T follicular helper cell (primary cell): ENCODE results near the gene FIBP.

Experiments
- DNase-seq: peaks from one replicate; pipeline ENCODE4 v3.0.0-alpha.2; 2020; ENCODE audit warnings: low read depth
- total RNA-seq, 2 experiments: gene quantifications; one replicate each; lab custom pipeline; 2026; lab: John Stamatoyannopoulos, UW

The FIBP gene
- 34.0 to 57.0 reads per million in 2 experiments for total RNA-seq

GRCh38 chr11:65888163-65888814 is at the start of gene FIBP:
Gene FIBP, minus strand, starts transcription at chr11:65888471. Its CDS starts 53 bp downstream, at chr11:65888418.
- peak; percentile 94 for DNase-seq

DNA sequence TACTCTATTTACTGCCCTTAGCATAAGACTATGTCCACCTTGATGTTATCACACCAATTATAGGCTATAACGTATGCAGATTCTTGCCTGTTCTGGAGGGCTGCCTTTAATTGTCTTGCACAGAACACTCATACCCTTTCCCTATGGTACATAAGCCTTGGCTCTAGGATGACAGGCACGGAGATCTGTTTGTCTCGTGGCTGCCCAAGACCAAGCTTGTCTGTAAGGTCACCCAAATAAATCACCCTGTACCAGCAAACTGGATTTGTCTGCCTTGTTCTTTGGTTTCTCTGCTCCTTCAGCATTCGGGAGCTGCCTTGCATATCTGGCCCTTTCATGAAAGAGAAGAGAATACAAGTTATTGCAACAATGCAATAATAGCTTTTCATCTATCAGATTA is 49.5 kb upstream of the FIBP start:
- DNase-seq: no peak

- no peak for DNase-seq
Measured at GRCh38 chr11:65934014-65934413, 45.7 kb upstream of the FIBP start.

GRCh38 chr11:65932558-65932919 is 44.3 kb upstream of the FIBP start:
- DNase-seq: no peak

DNA sequence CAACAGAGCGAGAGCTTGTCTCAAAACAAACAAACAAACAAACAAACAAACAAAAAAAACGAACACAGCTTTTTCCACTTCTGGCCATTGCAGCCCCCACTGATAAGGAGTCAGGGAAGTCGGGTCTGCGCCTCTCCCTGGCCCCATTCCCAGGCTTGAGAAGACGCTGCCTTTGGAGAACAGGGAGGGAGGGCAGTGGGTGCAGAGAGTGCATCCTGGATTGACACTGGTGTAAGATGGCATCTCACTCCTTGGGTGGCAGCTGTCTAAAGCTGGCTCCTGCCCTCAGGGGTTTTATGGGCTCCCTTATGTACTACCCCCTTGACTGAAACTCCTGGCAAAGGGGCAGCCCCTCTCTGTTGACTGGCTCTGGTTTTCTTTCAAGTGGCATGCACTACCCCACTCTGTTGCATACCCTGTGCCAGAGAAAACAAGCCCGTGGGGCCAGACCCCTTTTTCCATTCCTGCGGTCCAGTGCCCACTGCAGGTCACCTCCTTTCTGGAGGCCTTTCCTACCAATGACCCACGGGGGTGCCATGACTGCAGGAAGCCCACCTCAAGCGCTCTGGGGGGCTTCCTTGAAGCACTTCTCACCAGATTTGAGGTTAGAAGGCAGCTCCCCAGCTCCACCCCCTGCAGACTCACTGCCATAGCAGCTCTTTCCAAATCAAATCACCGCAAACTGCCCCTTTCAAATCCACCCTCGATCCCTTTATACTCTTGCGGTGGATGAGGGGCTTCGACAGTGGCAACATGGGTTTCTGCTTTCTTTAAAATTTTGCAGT is 43.7 kb upstream of the FIBP start:
- no peak for DNase-seq

GRCh38 chr11:65928667-65929066 is 40.4 kb upstream of the FIBP start:
- DNase-seq: no peak

DNA sequence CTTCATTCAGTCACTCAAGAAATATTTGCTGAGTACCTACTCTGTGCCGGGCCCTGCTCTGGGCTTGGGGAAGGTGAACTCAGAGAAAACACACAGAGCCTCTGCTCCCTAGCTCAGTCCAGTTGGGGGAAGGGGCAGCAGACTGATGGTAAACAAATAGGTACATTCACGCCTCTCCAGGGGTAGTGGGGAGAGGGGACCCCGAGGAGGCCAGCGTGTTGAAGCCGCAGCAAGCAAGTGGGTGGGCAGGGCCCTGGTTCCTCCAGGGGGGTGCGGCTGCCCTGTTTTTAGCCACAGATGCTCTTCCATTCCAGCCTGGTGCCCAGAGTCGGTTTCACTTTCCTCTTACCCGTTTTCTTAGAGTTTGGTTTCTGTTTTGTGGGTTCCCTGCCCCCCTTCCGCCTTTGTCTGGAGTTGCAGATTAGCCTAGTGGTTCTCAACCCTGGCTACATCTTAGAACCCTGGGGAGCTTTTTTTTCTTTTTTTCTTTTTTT is 39.7 kb upstream of the FIBP start:
- DNase-seq: peak; percentile 65

- no peak for DNase-seq
Measured at GRCh38 chr11:65925397-65925796, 37.1 kb upstream of the FIBP start.

GRCh38 chr11:65922565-65922964 is 34.3 kb upstream of the FIBP start:
- DNase-seq: no peak

GRCh38 chr11:65921876-65922275 is 33.6 kb upstream of the FIBP start:
- no peak for DNase-seq

DNA sequence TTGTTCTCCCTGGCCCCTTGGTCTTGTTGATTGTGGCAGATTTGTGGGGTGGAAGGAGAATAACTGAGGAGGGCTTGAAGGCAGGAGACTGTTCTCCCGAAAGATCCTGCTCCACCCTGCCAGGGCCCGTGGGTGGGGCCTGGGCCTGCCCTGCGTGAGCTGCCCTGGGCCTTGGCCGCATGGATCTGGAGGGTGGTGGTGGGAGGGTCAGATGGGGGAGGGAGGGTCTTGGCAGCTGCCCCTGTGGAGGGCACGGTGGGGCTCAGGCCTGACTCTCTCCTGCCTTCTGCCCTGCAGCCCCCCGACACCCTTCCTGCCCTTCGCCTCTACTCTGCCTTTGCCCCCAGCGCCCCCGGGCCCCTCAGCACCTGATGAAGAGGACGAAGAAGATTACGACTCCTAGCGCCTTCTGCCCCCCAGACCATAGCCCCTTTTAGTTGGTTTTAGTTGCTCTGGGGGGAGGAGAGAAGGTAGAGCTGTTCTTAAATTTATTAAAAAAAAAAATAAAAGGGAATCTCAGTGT is 32.8 kb upstream of the FIBP start:
- DNase-seq: no peak

DNA sequence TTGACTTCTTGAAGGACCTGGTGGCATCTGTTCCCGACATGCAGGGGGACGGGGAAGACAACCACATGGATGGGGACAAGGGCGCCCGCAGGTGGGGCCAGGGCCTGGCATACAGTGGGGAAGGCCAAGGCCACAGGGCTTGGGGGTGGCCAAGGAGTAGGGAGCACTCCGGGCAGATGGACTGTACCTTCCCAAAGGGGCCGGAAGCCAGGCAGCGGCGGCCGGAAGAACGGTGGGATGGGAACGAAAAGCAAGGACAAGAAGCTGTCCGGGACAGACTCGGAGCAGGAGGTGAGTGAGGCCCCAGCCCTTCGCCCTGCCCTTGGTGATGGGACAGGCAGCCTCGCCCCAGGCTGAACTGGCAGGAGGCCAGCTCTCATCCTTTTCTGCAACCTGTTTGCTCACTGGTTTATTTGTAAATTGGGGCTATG is 32.1 kb upstream of the FIBP start:
- no peak for DNase-seq

GRCh38 chr11:65919573-65920371 is 31.5 kb upstream of the FIBP start:
- peak; percentile 44 for DNase-seq

DNA sequence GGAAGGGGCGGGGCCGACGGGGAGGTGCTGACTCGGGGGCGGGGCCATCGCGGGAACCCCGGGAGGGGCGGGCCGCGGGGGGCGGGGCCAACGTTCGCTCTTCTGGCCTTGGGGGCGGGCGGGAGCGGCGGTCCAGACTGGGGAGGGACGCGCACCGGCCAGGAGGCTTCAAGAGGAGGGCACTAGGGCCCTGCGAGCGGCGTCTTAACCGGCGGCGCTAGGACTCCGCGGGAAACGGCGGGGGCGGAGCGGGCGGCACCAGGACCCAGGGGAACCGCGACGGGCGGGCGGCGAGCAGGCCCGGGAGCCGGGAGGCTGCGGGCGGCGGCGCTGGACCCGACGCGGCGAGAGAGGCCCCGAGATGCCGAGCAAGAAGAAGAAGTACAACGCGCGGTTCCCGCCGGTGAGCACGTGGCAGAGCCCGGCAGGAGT is 30.9 kb upstream of the FIBP start, which contains the start of gene DRAP1:
DRAP1 (plus strand) TSS at position 286 of the 432 bp plus-strand sequence; CDS start at position 362, 76 bp downstream.
- peak; percentile 99 for DNase-seq

- DNase-seq: no peak
Measured at GRCh38 chr11:65918211-65919140, 30.2 kb upstream of the FIBP start, which contains the start of gene C11orf68. Gene C11orf68, minus strand, starts transcription at chr11:65919062. Its CDS starts 31 bp downstream, at chr11:65919031.

DNA sequence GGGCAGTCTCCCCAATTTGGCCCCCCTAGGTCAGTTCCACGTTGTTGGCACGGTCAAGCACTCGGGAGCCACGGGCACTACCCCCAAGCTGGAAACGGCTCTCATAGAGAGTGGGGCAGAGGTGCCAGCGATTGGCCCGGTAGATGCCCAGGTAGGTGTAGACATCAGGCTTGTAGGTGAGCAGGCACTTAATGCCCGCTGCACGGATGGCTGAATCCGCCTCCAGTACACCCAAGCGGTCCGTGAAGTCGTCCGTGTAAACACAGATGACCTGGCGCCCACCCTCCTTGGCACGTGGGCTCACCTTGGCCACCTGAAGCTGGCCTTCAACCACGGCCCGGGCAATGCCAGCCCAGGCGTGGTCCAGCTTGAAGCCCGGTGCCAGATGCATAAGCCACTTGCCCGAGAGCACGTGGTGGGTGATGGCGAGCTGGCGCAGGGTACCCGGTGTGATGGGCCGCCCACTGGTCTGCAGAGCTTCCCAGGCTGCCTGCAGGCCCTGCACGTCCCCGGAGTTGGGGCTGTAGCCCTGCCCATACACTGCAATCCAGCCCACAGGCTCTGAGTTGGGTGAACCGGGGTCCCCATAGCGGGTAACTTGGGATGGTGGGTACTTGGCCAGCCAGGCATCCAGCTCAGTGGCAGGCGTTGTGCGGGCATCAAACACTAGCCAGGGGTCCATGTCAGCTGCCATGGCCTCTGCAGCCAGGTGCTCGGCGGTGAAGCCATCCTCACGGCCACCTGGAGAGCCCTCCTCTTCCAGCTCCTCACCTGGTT is 29.4 kb upstream of the FIBP start:
- DNase-seq: no peak

- no peak for DNase-seq
Measured at GRCh38 chr11:65917077-65917433, 28.8 kb upstream of the FIBP start.

DNA sequence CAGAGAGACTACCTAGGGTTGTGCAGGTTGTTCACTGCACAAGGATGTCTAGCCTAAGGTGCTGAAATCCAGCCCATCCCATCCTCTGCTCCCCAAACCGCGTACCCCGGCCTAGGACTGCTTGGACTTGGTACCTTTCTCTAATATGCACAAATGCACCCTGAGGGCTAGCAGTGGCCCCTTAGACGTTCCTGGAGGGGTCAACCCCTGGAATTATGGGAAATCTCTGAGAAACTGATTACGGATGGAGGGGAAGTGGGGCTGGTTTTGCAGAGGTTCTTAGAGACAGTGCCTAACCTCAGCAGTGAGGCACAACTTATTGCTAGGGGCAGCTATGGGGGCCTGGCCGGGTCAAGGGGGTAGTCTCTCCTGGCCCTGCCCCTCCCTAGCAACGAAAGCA is 28.1 kb upstream of the FIBP start:
- no peak for DNase-seq

DNA sequence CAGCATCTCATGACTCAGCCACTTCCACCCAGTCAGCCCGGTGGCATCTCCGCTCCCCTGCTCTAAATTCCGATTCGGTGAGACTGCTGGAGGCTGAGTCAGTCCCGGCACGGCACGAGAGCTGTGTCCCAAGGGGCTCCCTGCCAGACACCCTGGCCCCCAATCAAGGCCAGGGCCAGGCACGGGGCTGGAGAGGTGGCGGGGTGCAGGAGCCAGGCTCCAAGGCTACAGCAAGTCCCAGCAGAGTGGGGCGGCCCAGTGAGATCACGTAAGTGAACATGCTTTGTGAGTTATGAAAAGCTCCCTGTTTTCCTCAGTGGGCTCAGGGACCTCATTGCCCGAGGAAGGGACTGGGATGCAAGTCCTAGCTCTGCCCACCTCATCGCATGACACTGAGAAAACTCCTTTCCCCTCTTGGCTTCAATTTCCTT is 27.6 kb upstream of the FIBP start:
- no peak for DNase-seq
